Ovary (tissue), 3 donors: ENCODE data around the gene CCNT1.
"Not testable (repeated sequence)": the region's sequence is repeated elsewhere in the genome, so short reads cannot be mapped to it uniquely, and the experiment has no call there.

Experiments used
- CTCF ChIP-seq, 3 donors: fragments of 450-650 bp in 2 of 3; fragments of 200-600 bp in 1 of 3; IDR thresholded peaks; one replicate each; pipeline versions ENCODE4 v1.5.1 to v1.8.0; 2016 to 2022; ENCODE audit warnings: antibody characterized with exemption in 3 of 3, mild to moderate bottlenecking in 1 of 3
- POLR2A ChIP-seq: fragments of 450-650 bp; IDR thresholded peaks from one replicate; pipeline ENCODE4 v1.6.1; 2017; ENCODE audit warnings: antibody characterized with exemption, mild to moderate bottlenecking, moderate library complexity
- donor health status: DM: no; HTN: no; CAD: no.

DNA sequence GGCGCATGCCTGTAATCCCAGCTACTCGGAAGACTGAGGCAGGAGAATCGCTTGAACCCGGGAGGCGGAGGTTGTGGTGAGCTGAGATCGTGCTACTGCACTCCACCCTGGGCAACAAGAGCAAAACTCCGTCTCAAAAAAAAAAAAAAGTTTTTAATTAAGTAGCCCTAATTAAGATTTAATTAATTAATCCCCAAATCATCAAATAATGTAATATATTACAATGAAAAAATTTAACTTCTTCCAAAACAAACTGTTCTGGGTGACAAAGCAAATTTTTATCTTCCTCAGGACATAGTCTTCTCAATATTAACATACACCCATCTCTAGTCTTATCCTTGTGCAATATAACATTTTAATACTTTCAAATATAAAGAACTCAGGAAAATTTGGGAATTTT is 17.7 kb downstream of the CCNT1 start:
- not testable (repeated sequence) for TF ChIP-seq POLR2A; CTCF (IDR thresholded peaks at IDR 0.05)
